Ascending aorta (tissue), 2 donors: ENCODE measurements around the gene MCM10. TPM values are rescaled to one million over a fixed set of nuclear protein-coding genes. Genes with fewer than 3 reads are reported as not detected.
"Not testable (repeated sequence)": the region's sequence is repeated elsewhere in the genome, so short reads cannot be mapped to it uniquely, and the experiment has no call there.

Experiments
- DNase-seq, 2 donors: peaks; one replicate each; pipeline ENCODE4 v3.0.0-alpha.2; 2019; ENCODE audit warnings: low spot score in 2 of 2
- H3K27ac ChIP-seq, 2 donors: fragments of 200-600 bp; sonication (generic); one replicate each; pipeline ENCODE4 v1.5.1; 2016 to 2017; ENCODE audit warnings: mild to moderate bottlenecking in 1 of 2
- H3K27me3 ChIP-seq: fragments of 200-600 bp; sonication (generic); one replicate; pipeline ENCODE4 v1.5.1; 2017
- H3K36me3 ChIP-seq, 2 donors: fragments of 200-600 bp; sonication (generic); one replicate each; pipeline ENCODE4 v1.5.1; 2016
- H3K4me1 ChIP-seq, 2 donors: fragments of 200-600 bp; sonication (generic); one replicate each; pipeline ENCODE4 v1.5.1; 2016 to 2017; ENCODE audit warnings: mild to moderate bottlenecking in 1 of 2
- H3K4me3 ChIP-seq, 2 donors: fragments of 200-600 bp; sonication (generic); one replicate each; pipeline ENCODE4 v1.5.1; 2016 to 2017; ENCODE audit warnings: mild to moderate bottlenecking in 1 of 2
- H3K9me3 ChIP-seq, 2 donors: fragments of 200-600 bp; sonication (generic); one replicate each; pipeline ENCODE4 v1.5.1; 2016
- CTCF ChIP-seq, 3 experiments: fragments of 200-600 bp in 2 of 3; fragments of 450-650 bp in 1 of 3; sonication (generic) in 2 of 3; IDR thresholded peaks; one replicate each; pipeline ENCODE4 v1.5.1; 2016 to 2019; ENCODE audit warnings: antibody characterized with exemption in 3 of 3, mild to moderate bottlenecking in 1 of 3, moderate library complexity in 1 of 3
- intact Hi-C: fragments of 100-400 bp; cut with DNase I; formaldehyde crosslinking; loops from one replicate; pipeline ENCODE4 v1.15.1; 2023
- total RNA-seq: library from RNA; depleted of rRNA; stranded (reverse); fragments of >200 nt; gene quantifications from one replicate; pipeline ENCODE4 v1.1.0, GENCODE V29; 2016

MCM10 gene
- total RNA-seq, 1 donor from 2014 or later, result 0.11 TPM

- Histone ChIP-seq H3K9me3 (no peaks in the 10 kb centered on the region), H3K4me1 (peaks cover 0 to 4% of the 10 kb centered on the region in 2 donors), H3K27me3 (no peaks in the 10 kb centered on the region), H3K4me3 (no peak overlapping the region), H3K36me3 (no peaks in the 10 kb centered on the region), H3K27ac (peak overlapping the region; percentile 0 to 22)
- no peak for TF ChIP-seq CTCF (IDR thresholded peaks at IDR 0.05)
- intact Hi-C loops, result no loop called here
- DNase-seq, result peak in 1 of 2 donors; percentile 25
Measured at GRCh38 chr10:13227031-13227430, 65.7 kb downstream of the MCM10 start.

- DNase-seq, result peak in 1 of 2 donors; percentile 12
- H3K4me1 ChIP-seq, result peaks cover 0 to 4% of the 10 kb centered on the region in 2 donors
- intact Hi-C loops, result no loop called here
- no peaks in the 10 kb centered on the region for H3K9me3 ChIP-seq
- no peaks in the 10 kb centered on the region for H3K27me3 ChIP-seq
- H3K4me3 ChIP-seq, result no peak overlapping the region
- H3K36me3 ChIP-seq, result no peaks in the 10 kb centered on the region
- no peak for TF ChIP-seq CTCF (IDR thresholded peaks at IDR 0.05)
- H3K27ac ChIP-seq, result no peak overlapping the region
Measured at GRCh38 chr10:13231190-13231589, 69.8 kb downstream of the MCM10 start.

GRCh38 chr10:13231808-13232207, 70.5 kb downstream of the MCM10 start:
- H3K9me3 ChIP-seq, result no peaks in the 10 kb centered on the region
- H3K4me1 ChIP-seq, result peaks cover 0 to 4% of the 10 kb centered on the region in 2 donors
- no peak overlapping the region for H3K27ac ChIP-seq
- no peaks in the 10 kb centered on the region for H3K36me3 ChIP-seq
- peak in 1 of 2 donors; percentile 28 for DNase-seq
- intact Hi-C loops, result no loop called here
- no peak for TF ChIP-seq CTCF (IDR thresholded peaks at IDR 0.05)
- no peaks in the 10 kb centered on the region for H3K27me3 ChIP-seq
- H3K4me3 ChIP-seq, result no peak overlapping the region

GRCh38 chr10:13233358-13233757, 72.0 kb downstream of the MCM10 start:
- Histone ChIP-seq H3K27ac (no peak overlapping the region), H3K4me1 (no peaks in the 10 kb centered on the region), H3K36me3 (no peaks in the 10 kb centered on the region), H3K9me3 (no peaks in the 10 kb centered on the region), H3K27me3 (no peaks in the 10 kb centered on the region), H3K4me3 (no peak overlapping the region)
- intact Hi-C loops, result no loop called here
- no peak for TF ChIP-seq CTCF (IDR thresholded peaks at IDR 0.05)
- DNase-seq, result peak in 1 of 2 donors; percentile 46

GRCh38 chr10:13234172-13234571, 72.8 kb downstream of the MCM10 start, which contains the start of gene UCMA:
UCMA (minus strand) TSS chr10:13234374; CDS start chr10:13234258, 116 bp downstream.
- no peak within 1 kb of the TSS for H3K4me3 ChIP-seq
- no peaks in the 10 kb centered on the region for H3K36me3 ChIP-seq
- intact Hi-C loops, result no loop called here
- DNase-seq, result peak in 1 of 2 donors; percentile 34
- no peak within 1 kb of the TSS for H3K27ac ChIP-seq
- no peaks in the 10 kb centered on the region for H3K9me3 ChIP-seq
- no peaks in the 10 kb centered on the region for H3K27me3 ChIP-seq
- TF ChIP-seq CTCF (IDR thresholded peaks at IDR 0.05), result no peak
- H3K4me1 ChIP-seq, result no peaks in the 10 kb centered on the region

- H3K27me3 ChIP-seq, intact Hi-C loops, H3K27ac ChIP-seq, H3K36me3 ChIP-seq, H3K9me3 ChIP-seq, DNase-seq, H3K4me1 ChIP-seq, H3K4me3 ChIP-seq: not testable (repeated sequence)
Measured at GRCh38 chr10:13234736-13235135, 73.4 kb downstream of the MCM10 start.
